Effector memory CD8-positive, alpha-beta T cell (primary cell): ENCODE data around the gene PDX1.
A peak's percentile ranks its signal among the peaks of the same experiment; 100 is the strongest.
"Not testable (repeated sequence)": the region's sequence is repeated elsewhere in the genome, so short reads cannot be mapped to it uniquely, and the experiment has no call there.

Experiments used
- ATAC-seq: fragments of 150-1000 bp; cut with Tn5 transposase; replicated peaks from 2 replicates; pipeline ENCODE4 v1.10.0; 2021; ENCODE audit warnings: mild to moderate bottlenecking, moderate library complexity
- DNase-seq, 3 experiments: peaks; one replicate each; pipeline ENCODE4 v3.0.0; 2021
- H3K27ac Mint-ChIP-seq, 2 donors: one replicate each; pipeline ENCODE4 v1.8.0; 2022; ENCODE audit warnings: mild to moderate bottlenecking in 2 of 2, mixed read lengths in 2 of 2, moderate library complexity in 2 of 2
- H3K27me3 Mint-ChIP-seq, 2 donors: one replicate each; pipeline ENCODE4 v1.8.0; 2022; ENCODE audit warnings: mixed read lengths in 2 of 2
- H3K36me3 Mint-ChIP-seq: one replicate; pipeline ENCODE4 v1.8.0; 2022; ENCODE audit warnings: mild to moderate bottlenecking, moderate library complexity, mixed read lengths; ENCODE audit not compliant: insufficient read depth
- H3K4me1 Mint-ChIP-seq, 2 donors: one replicate each; pipeline ENCODE4 v1.8.0; 2022; ENCODE audit warnings: low read depth in 2 of 2, mixed read lengths in 2 of 2
- H3K4me3 Mint-ChIP-seq, 2 donors: one replicate each; pipeline ENCODE4 v1.8.0; 2022; ENCODE audit warnings: mild to moderate bottlenecking in 2 of 2, mixed read lengths in 2 of 2, moderate library complexity in 2 of 2
- H3K9me3 Mint-ChIP-seq, 2 donors: one replicate each; pipeline ENCODE4 v1.8.0; 2022; ENCODE audit warnings: mixed read lengths in 2 of 2

Gene PDX1

GRCh38 chr13:27955014-27955591 lies 35.3 kb downstream of the PDX1 start:
- ATAC-seq: no peak
- Mint-ChIP-seq H3K9me3 (peaks cover 0 to under 1% of the 10 kb centered on the region in 2 donors), H3K4me3 (no peak overlapping the region), H3K36me3 (no peaks in the 10 kb centered on the region), H3K27ac (no peak overlapping the region), H3K27me3 (peaks cover 55 to 78% of the 10 kb centered on the region in 2 donors), H3K4me1 (peaks cover 7 to 8% of the 10 kb centered on the region in 2 donors)
- no peak for DNase-seq

- Mint-ChIP-seq H3K36me3 (no peaks in the 10 kb centered on the region), H3K27me3 (peaks cover 64 to 75% of the 10 kb centered on the region in 2 donors), H3K4me1 (peaks cover 7 to 9% of the 10 kb centered on the region in 2 donors), H3K9me3 (no peaks in the 10 kb centered on the region), H3K27ac (no peak overlapping the region), H3K4me3 (no peak overlapping the region)
- no peak for ATAC-seq
- no peak for DNase-seq
Observed at GRCh38 chr13:27956576-27957300, 36.9 kb downstream of the PDX1 start.

- DNase-seq: no peak
- H3K9me3 Mint-ChIP-seq: no peaks in the 10 kb centered on the region
- ATAC-seq: no peak
- peaks cover 69 to 87% of the 10 kb centered on the region in 2 donors for H3K27me3 Mint-ChIP-seq
- peaks cover 0 to 5% of the 10 kb centered on the region in 2 donors for H3K4me1 Mint-ChIP-seq
- peak overlapping the region; percentile 55 to 58 for H3K4me3 Mint-ChIP-seq
- no peak overlapping the region for H3K27ac Mint-ChIP-seq
- no peaks in the 10 kb centered on the region for H3K36me3 Mint-ChIP-seq
Observed at GRCh38 chr13:27959976-27960361, 40.2 kb downstream of the PDX1 start.

- H3K36me3 Mint-ChIP-seq: no peaks in the 10 kb centered on the region
- ATAC-seq: peak; percentile 26
- peak overlapping the region; percentile 55 to 58 for H3K4me3 Mint-ChIP-seq
- H3K9me3 Mint-ChIP-seq: no peaks in the 10 kb centered on the region
- no peak for DNase-seq
- peaks cover 69 to 87% of the 10 kb centered on the region in 2 donors for H3K27me3 Mint-ChIP-seq
- H3K4me1 Mint-ChIP-seq: peaks cover 0 to 5% of the 10 kb centered on the region in 2 donors
- H3K27ac Mint-ChIP-seq: no peak overlapping the region
Observed at GRCh38 chr13:27960362-27961226, 40.8 kb downstream of the PDX1 start.

- Mint-ChIP-seq H3K27me3 (peaks cover 73 to 89% of the 10 kb centered on the region in 2 donors), H3K4me3 (peak overlapping the region; percentile 29 to 35), H3K27ac (no peak overlapping the region), H3K36me3 (no peaks in the 10 kb centered on the region), H3K9me3 (no peaks in the 10 kb centered on the region), H3K4me1 (peaks cover 0 to 7% of the 10 kb centered on the region in 2 donors)
- ATAC-seq (no peak), DNase-seq (no peak)
Observed at GRCh38 chr13:27961227-27962085, 41.7 kb downstream of the PDX1 start.

- no peak for DNase-seq
- H3K4me1 Mint-ChIP-seq: peaks cover 0 to 10% of the 10 kb centered on the region in 2 donors
- H3K27ac Mint-ChIP-seq: no peak overlapping the region
- no peak for ATAC-seq
- no peaks in the 10 kb centered on the region for H3K9me3 Mint-ChIP-seq
- peaks cover 77 to 97% of the 10 kb centered on the region in 2 donors for H3K27me3 Mint-ChIP-seq
- no peaks in the 10 kb centered on the region for H3K36me3 Mint-ChIP-seq
- no peak overlapping the region for H3K4me3 Mint-ChIP-seq
Observed at GRCh38 chr13:27962128-27962841, 42.5 kb downstream of the PDX1 start.

- no peaks in the 10 kb centered on the region for H3K9me3 Mint-ChIP-seq
- H3K4me3 Mint-ChIP-seq: no peak overlapping the region
- H3K36me3 Mint-ChIP-seq: no peaks in the 10 kb centered on the region
- ATAC-seq: no peak
- DNase-seq: no peak
- H3K4me1 Mint-ChIP-seq: peaks cover 4 to 16% of the 10 kb centered on the region in 2 donors
- peaks cover 79 to 97% of the 10 kb centered on the region in 2 donors for H3K27me3 Mint-ChIP-seq
- H3K27ac Mint-ChIP-seq: no peak overlapping the region
Observed at GRCh38 chr13:27962982-27963381, 43.2 kb downstream of the PDX1 start.

- Mint-ChIP-seq H3K36me3 (no peaks in the 10 kb centered on the region), H3K9me3 (no peaks in the 10 kb centered on the region), H3K4me3 (no peak overlapping the region), H3K27ac (no peak overlapping the region), H3K4me1 (peaks cover 4 to 17% of the 10 kb centered on the region in 2 donors), H3K27me3 (peaks cover 75 to 97% of the 10 kb centered on the region in 2 donors)
- no peak for DNase-seq
- no peak for ATAC-seq
Observed at GRCh38 chr13:27963491-27963890, 43.7 kb downstream of the PDX1 start.

GRCh38 chr13:27964206-27964605 lies 44.4 kb downstream of the PDX1 start:
- not testable (repeated sequence) for H3K4me3 Mint-ChIP-seq, ATAC-seq, H3K36me3 Mint-ChIP-seq, H3K27ac Mint-ChIP-seq, H3K9me3 Mint-ChIP-seq, DNase-seq
- Mint-ChIP-seq H3K4me1 (peaks cover 6 to 19% of the 10 kb centered on the region in 2 donors), H3K27me3 (peaks cover 71 to 96% of the 10 kb centered on the region in 2 donors)

GRCh38 chr13:27964741-27965323 lies 45.0 kb downstream of the PDX1 start:
- Mint-ChIP-seq H3K4me1 (peaks cover 8 to 23% of the 10 kb centered on the region in 2 donors), H3K4me3 (no peak overlapping the region), H3K27ac (no peak overlapping the region), H3K36me3 (no peaks in the 10 kb centered on the region), H3K9me3 (no peaks in the 10 kb centered on the region), H3K27me3 (peaks cover 72 to 96% of the 10 kb centered on the region in 2 donors)
- ATAC-seq: no peak
- DNase-seq: no peak

- H3K36me3 Mint-ChIP-seq: no peaks in the 10 kb centered on the region
- no peaks in the 10 kb centered on the region for H3K9me3 Mint-ChIP-seq
- H3K4me1 Mint-ChIP-seq: peaks cover 8 to 21% of the 10 kb centered on the region in 2 donors
- H3K27ac Mint-ChIP-seq: no peak overlapping the region
- H3K27me3 Mint-ChIP-seq: peaks cover 72 to 96% of the 10 kb centered on the region in 2 donors
- DNase-seq (no peak), ATAC-seq (no peak)
- H3K4me3 Mint-ChIP-seq: no peak overlapping the region
Observed at GRCh38 chr13:27965343-27965739, 45.5 kb downstream of the PDX1 start.
